Endothelial cell of umbilical vein (primary cell): Measurements from ENCODE around the gene MCUR1. TPM values are rescaled to one million over a fixed set of nuclear protein-coding genes. Genes with fewer than 3 reads are reported as not detected.

ENCODE experiments used
- BruUV-seq: library from RNA; stranded (reverse); fragments of 400-500 nt; replicated peaks from 2 replicates; lab custom pipeline; 2021; lab: Mats Ljungman, UMichigan
- CTCF ChIA-PET: fragments of 300-600, 350-600 bp; sonication (Branson Sonifier 250); formaldehyde crosslinking; loops from one replicate; lab custom pipeline; 2021; ENCODE audit warnings: antibody characterized with exemption, inconsistent platforms; lab: Charles Lee
- POLR2A ChIA-PET: fragments of 300-600, 350-600 bp; sonication (Branson Sonifier 250); formaldehyde crosslinking; loops from one replicate; lab custom pipeline; 2021; ENCODE audit warnings: antibody characterized with exemption, inconsistent platforms; lab: Charles Lee
- DNase-seq: peaks from one replicate; pipeline ENCODE4 v3.0.0-alpha.2; 2011; ENCODE audit warnings: low read depth, low spot score
- FAIRE-seq: peaks from 2 replicates; lab custom pipeline; 2011; peaks lifted over from hg19 to GRCh38; lab: Jason Lieb, UNC
- H2AFZ ChIP-seq: 2 replicates; pipeline ENCODE4 v1.6.0; 2012; ENCODE audit warnings: low read depth, low read length, control low read depth, inconsistent platforms
- H3K27ac ChIP-seq: 2 replicates; pipeline ENCODE4 v1.5.1; 2011; ENCODE audit warnings: low read depth, mild to moderate bottlenecking, control low read depth, low read length, moderate library complexity; ENCODE audit not compliant: insufficient read depth
- H3K27me3 ChIP-seq, 2 experiments: 2 replicates each; pipeline versions ENCODE4 v1.6.0 to v1.6.1; 2011; ENCODE audit warnings: low read length in 2 of 2, mixed read lengths in 1 of 2; ENCODE audit not compliant: control insufficient read depth in 2 of 2, insufficient read depth in 2 of 2
- H3K36me3 ChIP-seq, 2 experiments: 2 replicates in 1 of 2; 3 replicates in 1 of 2; pipeline ENCODE4 v1.5.1; 2011; ENCODE audit warnings: low read length in 2 of 2, mild to moderate bottlenecking in 1 of 2, moderate library complexity in 1 of 2; ENCODE audit not compliant: control insufficient read depth in 2 of 2, insufficient read depth in 2 of 2; ENCODE audit errors: extremely low read depth in 1 of 2
- H3K4me1 ChIP-seq: 3 replicates; pipeline ENCODE4 v1.5.1; 2011; ENCODE audit warnings: mild to moderate bottlenecking, low read length; ENCODE audit not compliant: control insufficient read depth, insufficient read depth; ENCODE audit errors: extremely low read depth
- H3K4me2 ChIP-seq: 2 replicates; pipeline ENCODE4 v1.6.1; 2011; ENCODE audit warnings: low read length, control low read depth, mixed read lengths; ENCODE audit not compliant: insufficient read depth
- H3K4me3 ChIP-seq, 3 experiments: fragments of 200-600 bp in 1 of 3; sonication (generic), shearing (Covaris generic) in 1 of 3; replicated peaks in 1 of 3; 2 replicates each; pipeline ENCODE4 v1.5.1; 2011 to 2016; ENCODE audit warnings: control low read depth in 3 of 3, low read length in 3 of 3, mild to moderate bottlenecking in 2 of 3, inconsistent platforms in 1 of 3, low read depth in 1 of 3, moderate library complexity in 1 of 3; ENCODE audit not compliant: insufficient read depth in 1 of 3
- H3K79me2 ChIP-seq: 2 replicates; pipeline ENCODE4 v1.6.0; 2012; ENCODE audit warnings: low read length, inconsistent platforms; ENCODE audit not compliant: control insufficient read depth, insufficient read depth
- H3K9ac ChIP-seq: replicated peaks from 2 replicates; pipeline ENCODE3; 2011; ENCODE audit warnings: low read length, control low read depth; ENCODE audit not compliant: insufficient read depth; ENCODE audit errors: extremely low read depth
- H3K9me1 ChIP-seq: replicated peaks from 3 replicates; pipeline ENCODE4 v1.6.0; 2011; ENCODE audit warnings: mild to moderate bottlenecking, low read length; ENCODE audit not compliant: control insufficient read depth, insufficient read depth; ENCODE audit errors: extremely low read depth
- H3K9me3 ChIP-seq: replicated peaks from 2 replicates; pipeline ENCODE4 v1.5.1; 2012; ENCODE audit warnings: low read length, inconsistent platforms; ENCODE audit not compliant: control insufficient read depth, insufficient read depth
- H4K20me1 ChIP-seq: replicated peaks from 2 replicates; pipeline ENCODE3; 2011; ENCODE audit warnings: mild to moderate bottlenecking, low read length; ENCODE audit not compliant: control insufficient read depth, insufficient read depth; ENCODE audit errors: extremely low read depth
- EZH2 ChIP-seq: IDR thresholded peaks from 2 replicates; pipeline ENCODE4 v1.6.1; 2012; ENCODE audit warnings: borderline replicate concordance, low read depth, mild to moderate bottlenecking, moderate library complexity, low read length, inconsistent platforms; ENCODE audit not compliant: severe bottlenecking
- FOS ChIP-seq: IDR thresholded peaks from 2 replicates; pipeline ENCODE4 v1.6.1; 2011; ENCODE audit warnings: mild to moderate bottlenecking, low read length, moderate library complexity, borderline replicate concordance; ENCODE audit not compliant: insufficient read depth
- GATA2 ChIP-seq: IDR thresholded peaks from 2 replicates; pipeline ENCODE4 v1.7.0; 2011; ENCODE audit warnings: low read depth, mild to moderate bottlenecking, moderate library complexity, mixed read lengths, low read length; ENCODE audit not compliant: insufficient read length, insufficient read depth
- JUN ChIP-seq: IDR thresholded peaks from 2 replicates; pipeline ENCODE4 v1.6.1; 2011; ENCODE audit warnings: borderline replicate concordance, low read depth; ENCODE audit not compliant: insufficient read length, insufficient read depth
- MYC ChIP-seq: IDR thresholded peaks from one replicate; pipeline ENCODE4 v1.6.1; 2011; ENCODE audit warnings: mild to moderate bottlenecking, low read depth, low read length
- POLR2A ChIP-seq: IDR thresholded peaks from 2 replicates; pipeline ENCODE4 v1.6.1; 2012; ENCODE audit warnings: low read depth, mild to moderate bottlenecking, control low read depth, low read length
- POLR2AphosphoS5 ChIP-seq: IDR thresholded peaks from 2 replicates; pipeline ENCODE4 v1.6.1; 2012; ENCODE audit warnings: low read depth, mild to moderate bottlenecking, control low read depth, low read length, moderate library complexity; ENCODE audit not compliant: insufficient read depth
- dilution Hi-C: fragments of 300-500 bp; cut with MboI; formaldehyde crosslinking; loops from one replicate; pipeline ENCODE4 v1.15.0; 2019; ENCODE audit warnings: low sequenced_read_pairs; ENCODE audit not compliant: extremely low pct_ligation_motif_present
- intact Hi-C: fragments of 100-400 bp; cut with micrococcal nuclease; formaldehyde crosslinking; loops from one replicate; pipeline ENCODE4 v1.10.0; 2022
- polyA plus RNA-seq, 4 experiments: library from polyadenylated mRNA; depleted of rRNA in 3 of 4; stranded (reverse) in 3 of 4; unstranded in 1 of 4; fragments of >200 nt; gene quantifications; 2 replicates each; pipeline versions ENCODE4 v1.2.1 to v1.2.3, GENCODE V29; 2011 to 2012; ENCODE audit warnings: missing spikeins in 1 of 4
- total RNA-seq: library from RNA; stranded (reverse); gene quantifications from 2 replicates; pipeline ENCODE4 v1.2.3, GENCODE V29; 2021
- TF ChIP-seq, protein P1 (sequence below), 2 donors: IDR thresholded peaks; 1 replicate in 1 of 2; 2 replicates in 1 of 2; pipeline ENCODE4 v1.5.1; 2011; ENCODE audit warnings: low read length in 2 of 2, mild to moderate bottlenecking in 2 of 2, moderate library complexity in 2 of 2, control low read depth in 1 of 2, inconsistent platforms in 1 of 2, low read depth in 1 of 2; ENCODE audit not compliant: insufficient read depth in 1 of 2; ENCODE audit errors: extremely low read depth in 1 of 2
- TF ChIP-seq, protein P2 (sequence below): IDR thresholded peaks from 2 replicates; pipeline ENCODE4 v1.6.1; 2011; ENCODE audit not compliant: insufficient read depth, insufficient read length

The MCUR1 gene
- total and polyA plus RNA-seq, 2 donors (not counting 3 experiments of a cell fraction or from before 2014, with no cell fraction given), result 6.2 to 21.2 TPM

DNA sequence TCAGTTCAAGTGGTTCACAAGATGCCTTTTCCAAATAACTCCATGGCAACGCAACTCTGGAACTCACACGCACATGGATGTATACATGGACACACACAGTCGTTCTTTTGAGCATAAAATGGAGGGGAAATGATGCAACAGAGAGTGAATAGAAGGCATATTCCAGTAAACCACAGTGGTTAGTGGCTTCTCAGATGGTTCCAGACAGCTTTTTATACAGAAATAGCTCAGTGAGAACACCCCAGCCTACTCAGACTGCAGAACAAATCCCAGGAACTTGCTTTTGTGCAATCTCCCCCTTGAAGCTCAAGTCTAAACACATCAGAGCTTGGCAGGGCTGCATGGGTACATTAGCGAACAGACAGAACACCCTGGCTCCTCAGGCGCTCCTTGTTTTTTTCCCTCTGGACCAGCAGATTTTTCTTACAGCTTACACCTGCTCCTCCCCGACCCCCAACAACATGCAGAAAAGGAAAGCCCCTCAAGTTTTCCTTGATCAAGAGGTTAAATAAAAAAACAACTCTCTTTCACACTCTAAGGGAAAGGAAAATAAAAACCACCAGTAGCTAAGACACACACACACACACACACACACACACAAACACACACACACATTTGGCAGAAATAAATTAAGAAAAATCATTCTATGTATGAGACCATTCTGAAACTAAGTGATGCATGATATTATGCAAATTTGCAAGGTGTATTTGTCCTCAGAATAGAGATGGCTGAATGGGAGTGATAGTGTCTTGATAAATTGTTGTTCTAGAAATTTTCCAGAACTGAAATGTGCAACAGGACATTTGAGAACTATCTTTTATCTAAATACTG is 51.5 kb downstream of the MCUR1 start:
- H3K9me3 ChIP-seq, result no peaks in the 10 kb centered on the region
- intact Hi-C loops, result no loop called here
- ChIA-PET CTCF (interaction anchor here (1.1 kb wide), 1 partner anchor 283 kb away, joined by 3 read pairs; no protein-coding TSS in a partner anchor), POLR2A (interaction anchor here (0.6 kb wide), 1 partner anchor 16 kb away, joined by 4 read pairs; no protein-coding TSS in a partner anchor)
- DNase-seq (no peak), FAIRE-seq (no peak)
- no peaks in the 10 kb centered on the region for H3K79me2 ChIP-seq
- H3K4me2 ChIP-seq, result no peak overlapping the region
- dilution Hi-C loops, result no loop called here
- H3K27me3 ChIP-seq, result peaks cover 3% of the 10 kb centered on the region in 2 experiments
- no peaks in the 10 kb centered on the region for H3K4me1 ChIP-seq
- H3K27ac ChIP-seq, result no peak overlapping the region
- no TSS peak for BruUV-seq
- H4K20me1 ChIP-seq, result no peaks in the 10 kb centered on the region
- no peak overlapping the region for H2AFZ ChIP-seq
- H3K9me1 ChIP-seq, result no peaks in the 10 kb centered on the region
- TF ChIP-seq, protein P1, sequence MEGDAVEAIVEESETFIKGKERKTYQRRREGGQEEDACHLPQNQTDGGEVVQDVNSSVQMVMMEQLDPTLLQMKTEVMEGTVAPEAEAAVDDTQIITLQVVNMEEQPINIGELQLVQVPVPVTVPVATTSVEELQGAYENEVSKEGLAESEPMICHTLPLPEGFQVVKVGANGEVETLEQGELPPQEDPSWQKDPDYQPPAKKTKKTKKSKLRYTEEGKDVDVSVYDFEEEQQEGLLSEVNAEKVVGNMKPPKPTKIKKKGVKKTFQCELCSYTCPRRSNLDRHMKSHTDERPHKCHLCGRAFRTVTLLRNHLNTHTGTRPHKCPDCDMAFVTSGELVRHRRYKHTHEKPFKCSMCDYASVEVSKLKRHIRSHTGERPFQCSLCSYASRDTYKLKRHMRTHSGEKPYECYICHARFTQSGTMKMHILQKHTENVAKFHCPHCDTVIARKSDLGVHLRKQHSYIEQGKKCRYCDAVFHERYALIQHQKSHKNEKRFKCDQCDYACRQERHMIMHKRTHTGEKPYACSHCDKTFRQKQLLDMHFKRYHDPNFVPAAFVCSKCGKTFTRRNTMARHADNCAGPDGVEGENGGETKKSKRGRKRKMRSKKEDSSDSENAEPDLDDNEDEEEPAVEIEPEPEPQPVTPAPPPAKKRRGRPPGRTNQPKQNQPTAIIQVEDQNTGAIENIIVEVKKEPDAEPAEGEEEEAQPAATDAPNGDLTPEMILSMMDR (IDR thresholded peaks at IDR 0.05; ENCODE audit: extremely low read depth in 1 of 2, insufficient read depth in 1 of 2, low read depth in 1 of 2, low read length in 2 of 2), result no peak
- TF ChIP-seq POLR2A (no peak), EZH2 (no peak), JUN (no peak), MYC (no peak), FOS (no peak), GATA2 (no peak), POLR2AphosphoS5 (no peak)
- TF ChIP-seq, protein P2, sequence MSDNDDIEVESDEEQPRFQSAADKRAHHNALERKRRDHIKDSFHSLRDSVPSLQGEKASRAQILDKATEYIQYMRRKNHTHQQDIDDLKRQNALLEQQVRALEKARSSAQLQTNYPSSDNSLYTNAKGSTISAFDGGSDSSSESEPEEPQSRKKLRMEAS, result no peak
- H3K36me3 ChIP-seq, result no peaks in the 10 kb centered on the region
- H3K9ac ChIP-seq, result no peak overlapping the region
- H3K4me3 ChIP-seq, result no peak overlapping the region
